ENCODE results near the gene SLC6A6.
"Not testable (repeated sequence)": the region's sequence is repeated elsewhere in the genome, so short reads cannot be mapped to it uniquely, and the experiment has no call there.

The SLC6A6 gene

GRCh38 chr3:14510838-14511622, 108.6 kb downstream of the SLC6A6 start:
- FAIRE-seq, result no peak

GRCh38 chr3:14511623-14512280, 109.3 kb downstream of the SLC6A6 start:
- FAIRE-seq, result no peak

- no peak for FAIRE-seq
These were observed 110.0 kb downstream of the SLC6A6 start for GRCh38 chr3:14512281-14512941.

GRCh38 chr3:14512942-14513327, 110.5 kb downstream of the SLC6A6 start:
- FAIRE-seq, result no peak

- FAIRE-seq, result no peak
These were observed 111.3 kb downstream of the SLC6A6 start for GRCh38 chr3:14513566-14514322.

- FAIRE-seq, result no peak
These were observed 111.9 kb downstream of the SLC6A6 start for GRCh38 chr3:14514323-14514720.

GRCh38 chr3:14515526-14515925, 113.1 kb downstream of the SLC6A6 start:
- not testable (repeated sequence) for FAIRE-seq

GRCh38 chr3:14516738-14517345, 114.4 kb downstream of the SLC6A6 start:
- no peak for FAIRE-seq

GRCh38 chr3:14517601-14518431, 115.4 kb downstream of the SLC6A6 start:
- FAIRE-seq, result no peak

GRCh38 chr3:14518432-14518802, 116.0 kb downstream of the SLC6A6 start:
- no peak for FAIRE-seq

- FAIRE-seq, result no peak
These were observed 116.5 kb downstream of the SLC6A6 start for GRCh38 chr3:14518893-14519292.

GRCh38 chr3:14519406-14519805, 117.0 kb downstream of the SLC6A6 start:
- FAIRE-seq, result no peak

- no peak for FAIRE-seq
These were observed 117.7 kb downstream of the SLC6A6 start for GRCh38 chr3:14520149-14520548.

GRCh38 chr3:14520967-14521366, 118.6 kb downstream of the SLC6A6 start:
- FAIRE-seq, result no peak

- no peak for FAIRE-seq
These were observed 119.2 kb downstream of the SLC6A6 start for GRCh38 chr3:14521611-14522010.

GRCh38 chr3:14522129-14522691, 119.8 kb downstream of the SLC6A6 start:
- no peak for FAIRE-seq

GRCh38 chr3:14522768-14523167, 120.4 kb downstream of the SLC6A6 start:
- FAIRE-seq, result no peak

- no peak for FAIRE-seq
These were observed 121.4 kb downstream of the SLC6A6 start for GRCh38 chr3:14523792-14524191.

- FAIRE-seq, result no peak
These were observed 121.9 kb downstream of the SLC6A6 start for GRCh38 chr3:14524311-14524711.

- FAIRE-seq, result no peak
These were observed 122.7 kb downstream of the SLC6A6 start for GRCh38 chr3:14524920-14525660.
